IMR-90 (cell line): ENCODE measurements around the gene CFAP91. TPM values are rescaled to one million over a fixed set of nuclear protein-coding genes. Genes with fewer than 3 reads are reported as not detected.

Source experiments
- ATAC-seq: fragments of 200-7000 bp; cut with Tn5 transposase; 2 replicates; pipeline ENCODE4 v1.9.1; 2020; ENCODE audit warnings: low read depth, mild to moderate bottlenecking, moderate library complexity
- BruUV-seq: library from RNA; stranded (reverse); fragments of 400-500 nt; replicated peaks from 2 replicates; lab custom pipeline; 2021; lab: Mats Ljungman, UMichigan
- CTCF ChIA-PET: fragments of 300-600 bp; formaldehyde crosslinking; extraction: SDS; loops from one replicate; lab custom pipeline; 2021; ENCODE audit warnings: antibody characterized with exemption; lab: Yijun Ruan, JAX
- POLR2A ChIA-PET: fragments of 300-600 bp; sonication (Branson Sonifier 250); formaldehyde crosslinking; loops from one replicate; lab custom pipeline; 2022; ENCODE audit warnings: antibody characterized with exemption; ENCODE audit not compliant: unreplicated experiment; lab: Charles Lee
- DNase-seq: peaks from one replicate; pipeline ENCODE4 v3.0.0; 2013
- H2AFZ ChIP-seq: replicated peaks from 2 replicates; pipeline ENCODE3; 2013; ENCODE audit warnings: low read length, mild to moderate bottlenecking; ENCODE audit not compliant: poor library complexity
- H2AK5ac ChIP-seq: 2 replicates; pipeline ENCODE4 v1.6.1; 2013; ENCODE audit warnings: low read depth, low read length, inconsistent platforms
- H2AK9ac ChIP-seq: replicated peaks from 2 replicates; pipeline ENCODE3; 2013; ENCODE audit warnings: mild to moderate bottlenecking, low read depth, low read length, moderate library complexity; ENCODE audit not compliant: poor library complexity
- H2BK120ac ChIP-seq: 2 replicates; pipeline ENCODE4 v1.6.1; 2013; ENCODE audit warnings: low read depth, low read length, inconsistent platforms
- H2BK15ac ChIP-seq: 3 replicates; pipeline ENCODE4 v1.6.1; 2013; ENCODE audit warnings: low read depth, low read length, inconsistent platforms
- H2BK20ac ChIP-seq: 2 replicates; pipeline ENCODE4 v1.6.1; 2013; ENCODE audit warnings: low read depth, mild to moderate bottlenecking, inconsistent platforms, low read length, moderate library complexity
- H2BK5ac ChIP-seq: 2 replicates; pipeline ENCODE4 v1.6.1; 2013; ENCODE audit warnings: mild to moderate bottlenecking, low read depth, low read length, inconsistent platforms; ENCODE audit not compliant: poor library complexity, severe bottlenecking
- H3K14ac ChIP-seq: replicated peaks from 2 replicates; pipeline ENCODE4 v1.6.1; 2013; ENCODE audit warnings: low read depth, low read length, inconsistent platforms
- H3K18ac ChIP-seq: 2 replicates; pipeline ENCODE4 v1.6.1; 2013; ENCODE audit warnings: low read depth, low read length, control low read depth
- H3K23ac ChIP-seq: 2 replicates; pipeline ENCODE4 v1.6.1; 2013; ENCODE audit warnings: low read depth, low read length, inconsistent platforms
- H3K27ac ChIP-seq: 2 replicates; pipeline ENCODE4 v1.5.1; 2013; ENCODE audit warnings: mild to moderate bottlenecking, control low read depth, low read length; ENCODE audit not compliant: insufficient read depth
- H3K27me3 ChIP-seq: 2 replicates; pipeline ENCODE4 v1.6.1; 2013; ENCODE audit warnings: low read length; ENCODE audit not compliant: control insufficient read depth, insufficient read depth
- H3K36me3 ChIP-seq: 2 replicates; pipeline ENCODE4 v1.6.1; 2013; ENCODE audit warnings: low read length, mixed read lengths; ENCODE audit not compliant: control insufficient read depth, insufficient read depth
- H3K4ac ChIP-seq: 2 replicates; pipeline ENCODE4 v1.6.1; 2013; ENCODE audit warnings: low read depth, low read length, inconsistent platforms
- H3K4me1 ChIP-seq: 2 replicates; pipeline ENCODE4 v1.6.1; 2013; ENCODE audit warnings: low read length, mixed read lengths; ENCODE audit not compliant: control insufficient read depth, insufficient read depth
- H3K4me2 ChIP-seq: 2 replicates; pipeline ENCODE4 v1.6.1; 2013; ENCODE audit warnings: low read depth, mild to moderate bottlenecking, control low read depth, low read length, moderate library complexity
- H3K4me3 ChIP-seq: 2 replicates; pipeline ENCODE4 v1.5.1; 2013; ENCODE audit warnings: low read depth, mild to moderate bottlenecking, control low read depth, low read length, moderate library complexity; ENCODE audit not compliant: insufficient read depth
- H3K56ac ChIP-seq: 2 replicates; pipeline ENCODE4 v1.6.1; 2013; ENCODE audit warnings: low read length, inconsistent platforms; ENCODE audit not compliant: insufficient read depth; ENCODE audit errors: extremely low read depth
- H3K79me1 ChIP-seq, 2 experiments: 2 replicates each; pipeline ENCODE4 v1.6.1; 2013; ENCODE audit warnings: low read length in 2 of 2, inconsistent platforms in 1 of 2, low read depth in 1 of 2
- H3K9ac ChIP-seq: 2 replicates; pipeline ENCODE4 v1.6.1; 2013; ENCODE audit warnings: low read depth, low read length, control low read depth
- H3K9me1 ChIP-seq: 2 replicates; pipeline ENCODE4 v1.6.1; 2013; ENCODE audit warnings: low read length, inconsistent platforms; ENCODE audit not compliant: insufficient read depth
- H3K9me3 ChIP-seq: 2 replicates; pipeline ENCODE4 v1.6.1; 2013; ENCODE audit warnings: low read length; ENCODE audit not compliant: control insufficient read depth, insufficient read depth
- H4K20me1 ChIP-seq: 2 replicates; pipeline ENCODE4 v1.6.1; 2013; ENCODE audit warnings: low read length, inconsistent platforms; ENCODE audit not compliant: insufficient read depth
- H4K5ac ChIP-seq: 2 replicates; pipeline ENCODE4 v1.6.1; 2013; ENCODE audit warnings: mild to moderate bottlenecking, low read depth, low read length, control low read depth
- H4K8ac ChIP-seq, 2 experiments: 2 replicates each; pipeline ENCODE4 v1.6.1; 2013; ENCODE audit warnings: low read depth in 2 of 2, low read length in 2 of 2, control low read depth in 1 of 2, inconsistent platforms in 1 of 2
- H4K91ac ChIP-seq: 2 replicates; pipeline ENCODE4 v1.6.1; 2013; ENCODE audit warnings: low read depth, low read length, inconsistent platforms; ENCODE audit not compliant: insufficient read depth
- POLR2A ChIP-seq: IDR thresholded peaks from 2 replicates; pipeline ENCODE4 v1.6.1; 2012; ENCODE audit warnings: mild to moderate bottlenecking, low read depth, low read length
- WGBS, 2 experiments: methylation state at CpG; one replicate each; pipeline versions ENCODE4 v1.1.5 to v1.1.7; 2013; ENCODE audit warnings: missing lambda C conversion rate in 2 of 2; ENCODE audit not compliant: insufficient read length in 1 of 2; ENCODE audit errors: extremely low coverage in 2 of 2; 5-methylcytosine and 5-hydroxymethylcytosine counted together
- dilution Hi-C: fragments of 300-500 bp; cut with HindIII; formaldehyde crosslinking; loops from one replicate; pipeline ENCODE4 v1.14.3; 2018; ENCODE audit warnings: low sequenced_read_pairs; ENCODE audit not compliant: unreplicated experiment
- in situ Hi-C: fragments of 300-500 bp; cut with MboI; formaldehyde crosslinking; loops from 3 replicates; pipeline ENCODE4 v1.14.3; 2019; ENCODE audit warnings: low sequenced_read_pairs, inconsistent platforms, mixed read lengths
- intact Hi-C: fragments of 100-400 bp; cut with micrococcal nuclease; formaldehyde crosslinking; loops from 2 replicates; pipeline ENCODE4 v1.10.0; 2022
- polyA plus RNA-seq, 3 experiments: library from polyadenylated mRNA; depleted of rRNA; stranded (reverse); fragments of >200 nt; gene quantifications; 2 replicates each; pipeline ENCODE4 v1.2.3, GENCODE V29; 2012; ENCODE audit warnings: low replicate concordance in 1 of 3
- total RNA-seq: library from RNA; depleted of rRNA; stranded (reverse); fragments of >200 nt; gene quantifications from 2 replicates; pipeline ENCODE4 v1.2.3, GENCODE V29; 2012

CFAP91 gene
- total and polyA plus RNA-seq, 2 of the 4 experiments (the other 2 are of a cell fraction), result not detected

DNA sequence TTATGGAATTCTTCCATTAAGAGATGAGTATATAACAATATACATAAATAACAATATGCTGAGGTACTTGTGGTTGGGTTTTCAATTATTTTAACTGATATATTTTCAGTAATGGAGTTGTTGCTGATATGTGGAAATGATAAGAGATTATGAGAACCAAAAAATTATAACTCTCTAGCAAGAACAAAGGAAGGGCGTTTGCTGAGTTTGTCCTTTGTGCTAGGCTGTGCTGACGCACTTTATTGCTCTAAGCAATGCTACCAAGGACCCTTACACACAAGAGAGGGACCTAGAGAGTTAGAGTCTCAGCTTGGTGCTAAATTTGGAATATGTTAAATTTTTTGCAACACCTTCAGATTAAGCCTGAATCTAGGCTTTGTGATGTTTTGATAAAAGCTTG, 24.1 kb downstream of the CFAP91 start:
- H3K9me3 ChIP-seq, result no peaks in the 10 kb centered on the region
- H4K8ac ChIP-seq, result no peak overlapping the region
- BruUV-seq, result no TSS peak
- dilution Hi-C loops, result no loop called here
- H3K79me1 ChIP-seq, result no peaks in the 10 kb centered on the region
- TF ChIP-seq POLR2A, result no peak
- H2BK20ac ChIP-seq, result no peak overlapping the region
- no peak overlapping the region for H3K9ac ChIP-seq
- H3K4me2 ChIP-seq, result no peak overlapping the region
- H3K27ac ChIP-seq, result no peak overlapping the region
- in situ Hi-C loops, result no loop called here
- H3K18ac ChIP-seq, result no peak overlapping the region
- no peaks in the 10 kb centered on the region for H3K9me1 ChIP-seq
- no peak overlapping the region for H2AK9ac ChIP-seq
- H4K20me1 ChIP-seq, result no peaks in the 10 kb centered on the region
- CTCF ChIA-PET, result no interaction called here
- no peak overlapping the region for H2BK5ac ChIP-seq
- intact Hi-C loops, result no loop called here
- ATAC-seq (no peak), DNase-seq (no peak)
- no peak overlapping the region for H4K91ac ChIP-seq
- no peak overlapping the region for H4K5ac ChIP-seq
- H3K14ac ChIP-seq, result no peak overlapping the region
- no peak overlapping the region for H3K56ac ChIP-seq
- H3K4me3 ChIP-seq, result no peak overlapping the region
- POLR2A ChIA-PET, result no interaction called here
- H3K4ac ChIP-seq, result no peak overlapping the region
- H3K23ac ChIP-seq, result no peak overlapping the region
- no peak overlapping the region for H2BK120ac ChIP-seq
- no peak overlapping the region for H2AK5ac ChIP-seq
- no CpG with 5 or more reads among the region's 2 CpGs for WGBS, 2 experiments
- no peak overlapping the region for H2AFZ ChIP-seq
- H3K27me3 ChIP-seq, result peaks cover 10% of the 10 kb centered on the region
- H2BK15ac ChIP-seq, result no peak overlapping the region
- H3K36me3 ChIP-seq, result no peaks in the 10 kb centered on the region
- H3K4me1 ChIP-seq, result no peaks in the 10 kb centered on the region
